ENCODE results near the gene DENND4C.
"Not testable (repeated sequence)": the region's sequence is repeated elsewhere in the genome, so short reads cannot be mapped to it uniquely, and the experiment has no call there.

The DENND4C gene

DNA sequence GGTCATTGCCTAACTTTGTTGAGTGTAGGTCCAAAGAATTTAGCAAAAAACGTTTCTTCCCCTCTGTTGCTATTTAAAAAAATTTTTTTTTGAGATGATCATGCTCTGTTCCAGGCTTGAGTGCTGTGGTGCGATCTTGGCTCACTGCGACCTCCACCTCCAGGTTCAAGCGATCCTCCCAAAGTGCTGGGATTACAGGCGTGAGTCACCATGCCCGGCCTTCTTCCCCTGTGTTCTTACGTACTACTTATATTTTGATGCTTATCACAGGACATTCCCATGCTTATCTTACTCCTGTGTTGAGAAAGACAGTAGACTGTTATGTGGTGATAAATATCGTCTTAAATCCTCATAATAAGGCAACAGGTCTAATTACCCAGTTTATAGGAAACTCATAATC is 180.8 kb downstream of the DENND4C start:
- no peak for DNase-seq (ENCODE audit: low spot score)

DNA sequence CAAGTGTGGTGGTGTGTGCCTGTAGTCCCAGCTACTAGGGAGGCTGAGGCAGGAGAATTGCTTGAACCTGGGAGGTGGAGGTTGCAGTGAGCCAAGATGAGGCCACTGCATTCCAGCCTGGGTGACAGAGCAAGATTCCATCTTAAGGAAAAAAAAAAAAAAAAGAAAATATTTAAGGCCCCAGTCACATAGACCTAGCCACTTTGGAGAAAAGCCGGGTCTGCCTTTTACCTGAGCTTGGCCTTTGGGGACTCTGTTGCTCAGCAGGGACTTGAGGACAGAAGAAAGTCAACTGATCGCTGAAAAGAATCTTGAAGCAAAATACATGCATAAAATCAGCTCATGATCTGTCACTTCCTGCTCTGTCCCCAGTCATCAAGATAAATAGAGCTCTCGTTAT is 183.0 kb downstream of the DENND4C start:
- DNase-seq (ENCODE audit: low spot score), result not testable (repeated sequence)

DNA sequence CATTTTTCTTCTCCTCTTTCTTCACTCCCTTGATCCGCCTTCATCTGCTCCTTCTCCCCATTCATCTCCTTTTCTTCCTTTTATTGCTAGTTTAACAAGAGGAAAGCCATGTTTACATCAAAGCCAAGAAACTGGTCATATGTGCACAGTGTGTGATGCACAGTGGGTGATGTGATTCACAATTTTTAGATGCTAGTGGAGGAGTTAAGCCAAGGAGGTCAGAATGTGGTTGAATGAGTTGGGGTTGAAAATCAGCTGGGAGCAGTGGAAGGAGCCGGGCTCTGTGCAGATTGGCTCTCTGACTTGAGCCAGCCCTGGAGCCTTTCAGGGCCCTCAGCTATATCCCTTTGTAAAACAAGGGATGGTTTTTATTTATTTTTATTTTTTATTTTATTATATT is 185.7 kb downstream of the DENND4C start:
- no peak for DNase-seq (ENCODE audit: low spot score)

DNA sequence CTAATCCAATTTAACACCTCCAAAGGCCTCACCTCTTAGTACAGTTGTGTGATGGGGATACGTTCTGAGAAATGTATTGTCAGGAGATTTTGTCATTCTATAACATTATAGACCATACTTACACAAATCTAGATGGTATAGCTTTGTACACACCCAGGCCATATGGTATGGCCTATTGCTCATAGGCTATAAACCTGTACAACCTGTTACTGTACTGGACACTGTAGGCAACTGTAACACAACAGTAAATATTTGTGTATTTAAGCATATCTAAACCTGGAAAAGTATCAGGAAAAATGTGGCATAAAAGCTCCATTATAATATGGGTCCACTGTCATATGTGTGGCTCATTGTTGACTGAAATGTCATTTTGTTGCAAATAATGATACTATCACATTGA is 190.4 kb downstream of the DENND4C start:
- DNase-seq (ENCODE audit: low spot score), result no peak
